ENCODE results near the gene DDX56.
"Not testable (repeated sequence)": the region's sequence is repeated elsewhere in the genome, so short reads cannot be mapped to it uniquely, and the experiment has no call there.

The DDX56 gene

GRCh38 chr7:44561962-44562621, 11.6 kb downstream of the DDX56 start:
- DNase-seq = no peak

- no peak for DNase-seq
Observed at GRCh38 chr7:44561481-44561880, 12.2 kb downstream of the DDX56 start.

GRCh38 chr7:44559485-44559884, 14.2 kb downstream of the DDX56 start:
- DNase-seq = no peak

GRCh38 chr7:44557485-44557884, 16.2 kb downstream of the DDX56 start:
- no peak for DNase-seq

GRCh38 chr7:44555350-44555749, 18.4 kb downstream of the DDX56 start:
- DNase-seq = no peak

GRCh38 chr7:44552473-44553005, 21.2 kb downstream of the DDX56 start:
- DNase-seq = not testable (repeated sequence)

- no peak for DNase-seq
Observed at GRCh38 chr7:44549457-44549856, 24.3 kb downstream of the DDX56 start.

- DNase-seq = no peak
Observed at GRCh38 chr7:44548893-44549292, 24.8 kb downstream of the DDX56 start.

- DNase-seq = no peak
Observed at GRCh38 chr7:44547536-44548231, 26.0 kb downstream of the DDX56 start.

- no peak for DNase-seq
Observed at GRCh38 chr7:44541876-44542610, 31.7 kb downstream of the DDX56 start.

GRCh38 chr7:44541028-44541869, 32.5 kb downstream of the DDX56 start, which contains the start of gene NPC1L1:
Gene NPC1L1, minus strand, starts transcription at chr7:44541330. Its CDS starts 71 bp downstream, at chr7:44541259.
- DNase-seq = no peak

- no peak for DNase-seq
Observed at GRCh38 chr7:44540592-44541027, 33.1 kb downstream of the DDX56 start.

GRCh38 chr7:44539669-44540506, 33.8 kb downstream of the DDX56 start:
- no peak for DNase-seq

- no peak for DNase-seq
Observed at GRCh38 chr7:44538798-44539668, 34.7 kb downstream of the DDX56 start.

GRCh38 chr7:44538093-44538797, 35.5 kb downstream of the DDX56 start:
- no peak for DNase-seq

- no peak for DNase-seq
Observed at GRCh38 chr7:44537442-44537841, 36.3 kb downstream of the DDX56 start.

- no peak for DNase-seq
Observed at GRCh38 chr7:44536090-44536489, 37.6 kb downstream of the DDX56 start.

GRCh38 chr7:44535348-44536064, 38.2 kb downstream of the DDX56 start:
- no peak for DNase-seq

- DNase-seq = peak; percentile 51
Observed at GRCh38 chr7:44534501-44534900, 39.2 kb downstream of the DDX56 start.
